HTR-8/SVneo (cell line): ENCODE results near the gene MZT2B.
"Not testable (repeated sequence)": the region's sequence is repeated elsewhere in the genome, so short reads cannot be mapped to it uniquely, and the experiment has no call there.

ENCODE experiments used
- DNase-seq: peaks from one replicate; pipeline ENCODE4 v3.0.0; 2011; ENCODE audit warnings: low spot score, mixed read lengths; ENCODE audit not compliant: insufficient read length
- FAIRE-seq: peaks from 2 replicates; lab custom pipeline; 2011; peaks lifted over from hg19 to GRCh38; lab: Jason Lieb, UNC

MZT2B gene

GRCh38 chr2:130181880-130182682 is at the start of gene MZT2B:
Gene MZT2B (plus strand): TSS chr2:130182262. CDS start chr2:130182283, 21 bp downstream.
- peak; percentile 83 for FAIRE-seq

DNA sequence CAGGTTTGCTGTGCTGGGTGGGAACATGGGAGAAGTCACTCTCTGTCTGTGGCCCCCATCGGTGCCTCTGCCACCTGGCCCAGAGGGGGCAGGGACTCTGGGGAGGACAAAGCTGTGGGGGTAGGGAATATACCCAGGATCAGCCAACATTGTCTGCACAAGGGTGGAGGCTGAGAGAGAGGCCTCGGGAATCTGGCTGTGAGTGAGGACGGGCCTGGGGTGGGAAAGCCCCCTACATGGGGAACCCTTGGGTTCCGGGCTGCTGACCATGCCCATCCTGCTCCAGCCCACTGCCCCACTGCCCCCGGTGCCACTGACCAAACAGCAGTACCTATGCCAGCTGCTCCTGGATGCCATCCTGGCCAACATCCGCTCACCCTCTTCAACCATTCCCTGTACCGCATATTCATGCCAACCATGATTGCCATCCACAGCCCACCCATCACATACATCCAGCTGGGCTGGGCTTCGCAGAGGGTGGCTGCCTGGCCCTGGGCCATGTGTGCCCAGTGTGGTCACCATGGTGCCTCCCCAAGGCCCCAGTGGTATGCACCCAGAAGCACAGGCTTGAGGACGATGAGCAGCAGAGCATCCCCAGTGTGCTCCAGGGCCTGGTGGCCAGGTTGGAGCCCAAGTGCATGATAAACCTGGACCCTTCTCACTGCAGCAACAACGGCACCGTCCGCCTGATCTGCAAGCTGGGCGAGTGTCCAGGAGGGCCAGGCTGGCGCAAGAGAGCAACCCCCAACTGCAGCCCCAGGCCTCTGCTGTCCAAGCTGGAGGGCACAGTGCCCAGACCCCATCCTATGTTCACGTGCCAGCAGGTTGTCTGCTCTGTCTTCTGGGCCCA is 46.1 kb upstream of the MZT2B start:
- FAIRE-seq (no peak), DNase-seq (no peak)

More at GRCh38 chr2:130181880-130182682, at the start of gene MZT2B:
- DNase-seq, result peak; percentile 81

DNA sequence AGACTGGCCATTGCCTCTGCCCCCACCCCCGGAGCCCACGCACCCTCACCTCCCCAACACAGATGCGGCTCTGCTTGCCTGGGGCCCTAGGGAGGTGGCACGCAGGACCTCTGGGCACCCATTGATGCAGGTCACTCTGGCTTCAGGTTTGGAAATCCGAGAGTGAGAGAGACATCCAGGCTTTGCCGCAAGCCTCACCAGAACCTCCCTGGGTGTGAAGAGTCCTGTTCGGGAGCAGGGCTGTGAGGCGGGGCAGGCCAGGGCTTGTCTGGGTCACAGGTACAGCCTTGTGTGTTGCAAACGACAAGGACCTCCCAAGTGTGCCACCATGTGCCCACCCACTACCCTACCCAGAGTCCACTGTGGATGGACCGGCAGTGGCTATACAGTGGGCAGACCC is 45.5 kb upstream of the MZT2B start:
- DNase-seq, FAIRE-seq: not testable (repeated sequence)

DNA sequence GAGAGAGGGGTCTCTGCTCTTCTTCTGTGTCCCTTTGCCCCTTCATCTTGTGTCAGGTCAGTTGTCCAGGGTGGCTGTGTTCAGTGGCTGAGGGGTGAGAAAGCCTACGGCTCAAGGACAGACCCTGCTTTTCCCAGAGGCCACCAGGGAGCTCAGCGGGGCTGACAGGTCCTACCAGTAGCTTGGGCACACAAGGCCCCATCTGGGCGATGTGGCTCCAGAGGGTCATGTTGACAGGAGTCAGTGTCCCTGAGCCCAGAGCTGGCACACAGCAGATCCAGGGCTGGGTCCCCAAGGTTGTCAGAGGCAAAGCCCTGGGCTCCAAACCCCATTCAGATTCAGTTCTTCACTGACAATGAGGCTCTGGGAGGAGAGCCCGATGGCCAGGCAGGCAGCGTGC is 44.9 kb upstream of the MZT2B start:
- FAIRE-seq, DNase-seq: not testable (repeated sequence)

GRCh38 chr2:130138326-130138725 is 43.7 kb upstream of the MZT2B start:
- not testable (repeated sequence) for DNase-seq, FAIRE-seq

DNA sequence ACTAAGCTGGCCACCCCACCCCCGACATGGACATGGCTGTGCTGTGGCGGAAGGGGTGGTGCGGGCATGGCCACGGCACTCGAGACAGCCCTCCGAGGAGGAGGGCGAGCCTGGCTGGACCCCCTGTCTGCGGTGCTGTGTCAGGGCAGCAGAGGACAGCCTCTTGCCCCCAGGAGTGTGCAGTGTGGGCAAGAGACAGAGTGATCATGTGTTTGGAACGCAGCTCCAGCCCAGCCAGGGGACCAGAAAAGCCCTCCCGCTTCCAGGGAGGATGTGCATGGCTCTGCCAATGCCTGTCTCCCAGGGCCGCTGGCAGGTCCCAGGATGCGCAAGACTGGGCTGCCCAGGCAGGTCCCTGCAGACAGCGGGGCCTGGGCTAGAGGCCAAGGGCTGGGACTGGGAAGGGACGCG is 43.2 kb upstream of the MZT2B start:
- DNase-seq, FAIRE-seq: not testable (repeated sequence)

DNA sequence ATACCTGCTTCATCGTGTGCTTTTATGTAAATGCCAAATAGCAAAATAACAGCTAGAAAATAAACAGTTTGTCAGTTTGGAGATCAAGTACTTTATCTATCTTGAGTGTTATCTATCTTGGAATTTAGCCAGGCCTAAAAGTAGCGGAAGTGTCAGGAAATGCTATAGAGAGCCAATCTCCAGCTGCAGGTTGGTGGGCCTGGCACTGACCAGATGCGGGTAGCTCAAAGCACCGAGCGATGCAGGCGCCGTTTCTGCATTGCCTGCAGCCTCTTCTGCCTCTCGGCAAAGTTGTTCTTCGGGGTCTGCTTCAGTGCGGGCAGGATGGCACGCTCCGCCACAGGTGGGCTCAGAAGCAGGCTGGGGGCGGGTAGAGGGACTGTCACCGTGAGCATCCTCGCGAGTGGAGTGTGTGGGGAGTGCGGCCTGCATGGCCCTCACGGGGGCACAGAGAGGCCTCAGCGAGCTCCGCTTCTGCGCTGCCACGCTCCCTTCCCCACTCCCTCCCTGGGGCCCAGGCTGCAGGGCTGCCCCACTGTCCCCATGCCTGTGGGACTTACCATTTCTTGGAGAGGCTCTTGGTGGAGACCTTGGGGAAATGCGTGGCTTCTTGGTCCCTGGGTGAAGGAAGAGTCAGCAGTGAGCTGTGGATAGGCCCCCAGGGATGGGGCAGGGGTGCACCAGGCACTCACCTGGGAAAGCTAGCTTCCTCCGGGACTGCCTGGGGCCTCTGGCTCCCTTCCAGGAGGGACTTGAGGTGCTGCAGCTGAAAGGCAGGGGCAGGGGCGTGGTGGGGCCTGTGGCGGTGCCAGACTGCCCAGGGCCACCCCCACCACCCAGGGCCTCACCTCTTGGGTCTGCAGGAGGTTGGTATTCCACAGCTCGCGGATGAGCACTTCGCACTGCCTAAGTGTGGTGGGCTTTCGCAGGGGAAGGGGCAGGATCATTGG is 42.5 kb upstream of the MZT2B start:
- FAIRE-seq, DNase-seq: not testable (repeated sequence)

DNA sequence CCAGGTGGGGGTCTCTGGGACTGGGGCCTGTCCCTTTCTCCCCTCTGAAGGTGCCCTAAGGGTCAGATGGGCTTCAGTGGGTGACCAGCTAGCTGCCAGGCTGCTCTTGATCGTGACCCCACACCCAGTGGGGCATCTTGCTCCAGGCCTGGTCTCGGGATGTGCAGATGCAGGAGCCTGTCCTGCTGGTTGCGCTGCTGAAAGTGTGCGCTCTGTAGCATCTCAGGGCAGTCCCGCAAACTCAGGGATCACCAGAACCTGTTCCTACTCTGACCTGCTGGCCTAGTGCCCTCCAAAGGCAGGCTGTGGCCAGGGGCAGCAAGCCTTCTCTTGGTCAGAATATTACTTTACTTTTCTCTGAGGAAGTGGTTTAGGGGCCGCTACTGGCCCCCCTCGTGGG is 41.5 kb upstream of the MZT2B start:
- DNase-seq, FAIRE-seq: not testable (repeated sequence)

GRCh38 chr2:130141002-130141401 is 41.1 kb upstream of the MZT2B start:
- DNase-seq, FAIRE-seq: not testable (repeated sequence)

DNA sequence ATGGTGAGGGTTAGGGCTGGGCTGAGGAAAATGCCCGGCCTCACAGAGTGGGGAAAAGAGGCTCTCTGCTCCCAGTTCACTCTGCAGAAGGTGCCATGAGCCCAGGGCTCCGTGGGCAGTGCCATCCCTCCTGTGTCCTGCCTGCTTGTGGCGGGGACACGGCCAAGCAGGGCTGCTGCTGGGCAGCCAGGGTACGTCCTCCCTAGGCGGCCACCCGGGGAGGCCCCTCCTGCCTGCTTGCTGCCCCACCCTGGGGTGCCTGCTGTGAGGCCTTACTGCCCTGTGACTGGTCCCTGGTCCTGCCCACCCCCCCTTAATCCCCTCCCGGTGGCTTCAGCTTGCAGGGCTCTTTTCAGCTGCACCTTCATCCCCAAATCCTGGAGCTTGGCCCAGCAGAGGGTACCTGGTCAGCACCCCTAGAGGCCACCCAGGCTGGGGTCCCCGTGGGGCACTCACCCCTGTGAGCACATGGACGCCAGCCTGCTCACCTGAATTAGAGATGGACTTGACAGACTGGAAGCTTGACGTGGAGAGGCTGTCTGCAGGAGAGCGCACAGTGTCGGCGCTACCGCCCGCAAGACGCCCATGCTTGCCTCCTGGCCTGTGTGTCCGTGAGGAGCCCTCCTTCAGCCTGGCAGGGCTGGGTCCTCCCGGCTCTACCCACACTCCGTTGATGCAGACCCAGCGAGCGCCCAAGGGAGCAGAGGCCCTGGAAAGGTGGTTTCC is 40.3 kb upstream of the MZT2B start:
- FAIRE-seq, DNase-seq: not testable (repeated sequence)

GRCh38 chr2:130142396-130143265 is 39.4 kb upstream of the MZT2B start:
- not testable (repeated sequence) for FAIRE-seq, DNase-seq

- FAIRE-seq, DNase-seq: not testable (repeated sequence)
Observed at GRCh38 chr2:130143266-130144039, 38.6 kb upstream of the MZT2B start.

DNA sequence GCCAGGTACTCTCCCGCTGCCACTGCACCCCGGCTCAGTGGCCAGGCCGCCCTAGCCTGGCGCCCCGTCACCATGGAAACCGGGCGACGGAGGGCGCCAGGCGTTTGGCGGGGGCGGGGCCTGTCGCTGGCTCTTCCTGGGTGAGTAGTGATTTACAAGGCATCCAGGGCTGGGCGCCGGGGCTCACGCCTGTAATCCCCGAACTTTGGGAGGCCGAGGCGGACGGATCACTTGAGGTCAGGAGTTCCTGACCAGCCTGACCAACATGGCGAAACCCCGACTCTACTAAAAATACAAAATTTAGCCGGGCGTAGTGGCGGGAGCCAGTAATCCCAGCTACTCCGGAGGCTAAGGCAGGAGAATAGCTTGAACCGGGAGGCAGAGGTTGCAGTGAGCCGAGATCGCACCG is 37.1 kb upstream of the MZT2B start, which contains the start of gene CCDC74B:
Gene CCDC74B, minus strand, starts transcription at position 107 of the 409 bp plus-strand sequence. CDS start 116 bp downstream, outside the sequence.
- not testable (repeated sequence) for DNase-seq, FAIRE-seq

DNA sequence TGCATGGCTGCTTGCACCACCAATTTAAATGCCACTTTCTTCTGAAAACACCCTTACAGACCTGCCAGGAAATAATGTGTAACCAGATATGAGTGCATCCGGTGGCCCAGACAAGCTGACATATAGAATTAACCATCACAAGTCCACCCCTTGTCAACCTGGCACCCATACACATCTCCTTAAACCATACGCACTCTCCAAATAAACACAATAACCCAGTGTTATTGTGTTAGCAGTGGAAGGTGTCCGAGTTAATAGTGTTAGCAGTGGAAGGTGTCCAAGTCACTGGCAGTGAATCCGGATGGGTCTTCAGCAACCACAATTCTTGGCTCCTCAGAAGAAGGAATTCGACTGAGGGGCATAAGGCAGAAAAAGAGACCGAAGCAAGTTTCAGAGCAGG is 33.5 kb upstream of the MZT2B start:
- not testable (repeated sequence) for FAIRE-seq, DNase-seq

DNA sequence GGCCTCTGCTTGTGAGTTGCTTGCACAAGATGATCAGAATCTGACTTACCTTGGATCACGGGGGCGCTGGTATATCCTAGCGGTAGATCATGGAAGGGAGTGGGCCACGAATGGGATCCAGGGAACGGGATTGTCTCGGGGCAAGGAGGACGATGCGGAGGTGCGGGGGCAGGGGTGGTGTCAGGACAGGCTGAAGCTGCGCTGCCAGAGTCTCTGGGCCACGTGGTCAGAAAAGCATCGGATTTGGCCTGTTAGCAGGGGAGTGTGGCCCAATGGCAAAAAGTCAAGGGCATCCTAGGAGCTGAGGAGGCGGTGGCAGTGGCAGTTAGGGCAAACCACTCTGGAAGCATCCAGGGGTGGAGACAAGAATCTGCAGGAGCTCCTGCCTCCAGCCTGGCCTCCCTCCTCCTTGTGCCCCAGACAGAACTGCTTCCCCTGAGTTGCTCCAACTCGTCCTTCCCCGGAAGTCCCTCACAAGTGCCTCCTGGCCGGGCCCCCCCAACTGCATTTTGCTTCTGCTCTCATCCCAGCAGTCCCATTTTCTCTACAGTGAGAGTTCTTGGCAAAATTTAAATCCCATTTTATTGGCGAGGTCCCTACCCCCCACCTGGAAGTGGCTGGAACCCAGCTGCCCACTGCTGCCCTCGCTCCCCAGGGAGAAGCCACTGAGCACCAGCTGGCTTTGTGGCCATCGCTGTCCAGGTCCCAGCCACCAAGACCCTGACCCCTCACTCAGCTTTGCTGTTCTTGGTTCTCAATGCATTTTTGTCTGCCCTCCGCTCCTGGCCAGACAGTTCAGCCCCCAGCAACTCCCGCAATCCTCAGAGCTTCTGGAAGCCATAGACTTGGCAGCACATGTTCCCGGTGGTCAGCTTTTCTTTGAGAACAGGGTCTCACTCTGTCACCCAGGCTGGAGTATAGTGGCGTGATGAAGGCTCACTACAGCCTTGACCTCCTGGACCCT is 31.6 kb upstream of the MZT2B start:
- DNase-seq, result no peak
- no peak for FAIRE-seq

DNA sequence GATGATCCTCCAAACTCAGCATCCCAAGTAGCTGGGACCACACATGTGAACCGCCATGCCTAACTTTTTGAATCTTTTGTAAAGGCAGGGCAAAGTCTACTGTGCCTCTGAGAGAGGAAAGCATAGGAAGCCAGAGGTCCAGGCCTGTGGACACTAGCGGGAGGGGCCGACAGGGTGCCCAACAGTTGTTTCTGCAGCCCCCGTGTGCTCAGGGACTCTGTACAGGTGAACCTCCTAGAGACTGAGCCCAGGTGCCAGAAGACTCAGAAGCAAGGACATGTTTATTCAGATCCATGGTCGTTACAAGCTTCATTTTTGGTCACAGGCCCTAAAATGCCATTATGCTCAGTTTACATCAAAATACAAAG is 30.9 kb upstream of the MZT2B start:
- DNase-seq, FAIRE-seq: not testable (repeated sequence)
